ENCODE data around the gene CAPN7.

- TF ChIP-seq, protein P1, sequence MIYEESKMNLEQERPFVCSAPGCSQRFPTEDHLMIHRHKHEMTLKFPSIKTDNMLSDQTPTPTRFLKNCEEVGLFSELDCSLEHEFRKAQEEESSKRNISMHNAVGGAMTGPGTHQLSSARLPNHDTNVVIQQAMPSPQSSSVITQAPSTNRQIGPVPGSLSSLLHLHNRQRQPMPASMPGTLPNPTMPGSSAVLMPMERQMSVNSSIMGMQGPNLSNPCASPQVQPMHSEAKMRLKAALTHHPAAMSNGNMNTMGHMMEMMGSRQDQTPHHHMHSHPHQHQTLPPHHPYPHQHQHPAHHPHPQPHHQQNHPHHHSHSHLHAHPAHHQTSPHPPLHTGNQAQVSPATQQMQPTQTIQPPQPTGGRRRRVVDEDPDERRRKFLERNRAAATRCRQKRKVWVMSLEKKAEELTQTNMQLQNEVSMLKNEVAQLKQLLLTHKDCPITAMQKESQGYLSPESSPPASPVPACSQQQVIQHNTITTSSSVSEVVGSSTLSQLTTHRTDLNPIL (CRISPR knock-in tag; IDR thresholded peaks at IDR 0.05; ENCODE audit: low read depth): no peak
- TF ChIP-seq, protein P2, sequence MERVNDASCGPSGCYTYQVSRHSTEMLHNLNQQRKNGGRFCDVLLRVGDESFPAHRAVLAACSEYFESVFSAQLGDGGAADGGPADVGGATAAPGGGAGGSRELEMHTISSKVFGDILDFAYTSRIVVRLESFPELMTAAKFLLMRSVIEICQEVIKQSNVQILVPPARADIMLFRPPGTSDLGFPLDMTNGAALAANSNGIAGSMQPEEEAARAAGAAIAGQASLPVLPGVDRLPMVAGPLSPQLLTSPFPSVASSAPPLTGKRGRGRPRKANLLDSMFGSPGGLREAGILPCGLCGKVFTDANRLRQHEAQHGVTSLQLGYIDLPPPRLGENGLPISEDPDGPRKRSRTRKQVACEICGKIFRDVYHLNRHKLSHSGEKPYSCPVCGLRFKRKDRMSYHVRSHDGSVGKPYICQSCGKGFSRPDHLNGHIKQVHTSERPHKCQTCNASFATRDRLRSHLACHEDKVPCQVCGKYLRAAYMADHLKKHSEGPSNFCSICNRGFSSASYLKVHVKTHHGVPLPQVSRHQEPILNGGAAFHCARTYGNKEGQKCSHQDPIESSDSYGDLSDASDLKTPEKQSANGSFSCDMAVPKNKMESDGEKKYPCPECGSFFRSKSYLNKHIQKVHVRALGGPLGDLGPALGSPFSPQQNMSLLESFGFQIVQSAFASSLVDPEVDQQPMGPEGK (CRISPR knock-in tag; IDR thresholded peaks at IDR 0.05; ENCODE audit: borderline replicate concordance): no peak
- TF ChIP-seq ZNF70 (CRISPR knock-in tag; IDR thresholded peaks at IDR 0.05): no peak
- no peak for TF ChIP-seq ZFP30 (CRISPR knock-in tag; IDR thresholded peaks at IDR 0.05)
- no peak for TF ChIP-seq TCF4 (CRISPR knock-in tag; IDR thresholded peaks at IDR 0.05; ENCODE audit: borderline replicate concordance)
- TF ChIP-seq CSDC2 (CRISPR knock-in tag; IDR thresholded peaks at IDR 0.05): no peak
- no peak for TF ChIP-seq ARNTL (CRISPR knock-in tag; IDR thresholded peaks at IDR 0.05; ENCODE audit: borderline replicate concordance, low read depth)
- TF ChIP-seq, protein P3, sequence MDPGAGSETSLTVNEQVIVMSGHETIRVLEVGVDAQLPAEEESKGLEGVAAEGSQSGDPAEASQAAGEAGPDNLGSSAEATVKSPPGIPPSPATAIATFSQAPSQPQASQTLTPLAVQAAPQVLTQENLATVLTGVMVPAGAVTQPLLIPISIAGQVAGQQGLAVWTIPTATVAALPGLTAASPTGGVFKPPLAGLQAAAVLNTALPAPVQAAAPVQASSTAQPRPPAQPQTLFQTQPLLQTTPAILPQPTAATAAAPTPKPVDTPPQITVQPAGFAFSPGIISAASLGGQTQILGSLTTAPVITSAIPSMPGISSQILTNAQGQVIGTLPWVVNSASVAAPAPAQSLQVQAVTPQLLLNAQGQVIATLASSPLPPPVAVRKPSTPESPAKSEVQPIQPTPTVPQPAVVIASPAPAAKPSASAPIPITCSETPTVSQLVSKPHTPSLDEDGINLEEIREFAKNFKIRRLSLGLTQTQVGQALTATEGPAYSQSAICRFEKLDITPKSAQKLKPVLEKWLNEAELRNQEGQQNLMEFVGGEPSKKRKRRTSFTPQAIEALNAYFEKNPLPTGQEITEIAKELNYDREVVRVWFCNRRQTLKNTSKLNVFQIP (CRISPR knock-in tag; IDR thresholded peaks at IDR 0.05; ENCODE audit: borderline replicate concordance, low read depth): no peak
Measured at GRCh38 chr3:15229262-15229661, 23.2 kb downstream of the CAPN7 start.

Measured in SK-N-SH treated with all-trans-retinoic acid at 6 μM for 48 hours (cell line).